SK-N-SH (cell line): Measurements from ENCODE around the gene MFSD11. TPM values are rescaled to one million over a fixed set of nuclear protein-coding genes. Genes with fewer than 3 reads are reported as not detected.

Experiments used
- CTCF ChIA-PET: fragments of 300-600, 350-600 bp; formaldehyde crosslinking; extraction: SDS; loops from one replicate; lab custom pipeline; 2021; lab: Yijun Ruan, JAX
- POLR2A ChIA-PET: fragments of 350-600 bp; sonication (Branson Sonifier 250); formaldehyde crosslinking; extraction: SDS; loops from one replicate; lab custom pipeline; 2020; ENCODE audit warnings: antibody characterized with exemption, inconsistent platforms; lab: Yijun Ruan, JAX
- DNase-seq: peaks from one replicate; pipeline ENCODE4 v3.0.0; 2012
- H2AFZ ChIP-seq: fragments of 200-600 bp; sonication (generic); 2 replicates; pipeline ENCODE4 v1.8.1; 2016; ENCODE audit warnings: antibody characterized with exemption, mild to moderate bottlenecking, low read depth
- H3F3A ChIP-seq: fragments of 200-600 bp; sonication (generic); replicated peaks from 2 replicates; pipeline ENCODE3; 2016; ENCODE audit warnings: antibody characterized with exemption, mild to moderate bottlenecking; ENCODE audit not compliant: insufficient read depth
- H3K27ac ChIP-seq, 2 experiments: fragments of 200-500 bp in 1 of 2; fragments of 200-600 bp in 1 of 2; sonication (Bioruptor generic) in 1 of 2; sonication (generic), shearing (Covaris generic) in 1 of 2; 2 replicates each; pipeline versions ENCODE4 v1.5.1 to v1.6.1; 2014 to 2016; ENCODE audit warnings: low read depth in 2 of 2, inconsistent platforms in 1 of 2, low read length in 1 of 2, mild to moderate bottlenecking in 1 of 2, mixed read lengths in 1 of 2
- H3K27me3 ChIP-seq: fragments of 200-600 bp; sonication (generic), shearing (Covaris generic); 2 replicates; pipeline ENCODE4 v1.6.1; 2016; ENCODE audit warnings: mixed run types; ENCODE audit not compliant: insufficient read depth
- H3K36me3 ChIP-seq, 2 experiments: fragments of 200-500 bp in 1 of 2; fragments of 200-600 bp in 1 of 2; sonication (Bioruptor generic) in 1 of 2; sonication (generic) in 1 of 2; replicated peaks in 1 of 2; 2 replicates each; pipeline versions ENCODE3 to v1.5.1; 2014 to 2016; ENCODE audit warnings: low read length in 1 of 2, mild to moderate bottlenecking in 1 of 2; ENCODE audit not compliant: insufficient read depth in 2 of 2, control insufficient read depth in 1 of 2
- H3K4me1 ChIP-seq, 2 experiments: fragments of 200-500 bp in 1 of 2; fragments of 200-600 bp in 1 of 2; sonication (Bioruptor generic) in 1 of 2; sonication (generic), shearing (Covaris generic) in 1 of 2; 2 replicates each; pipeline versions ENCODE4 v1.5.1 to v1.6.1; 2014 to 2016; ENCODE audit warnings: low read depth in 1 of 2, low read length in 1 of 2, mixed run types in 1 of 2; ENCODE audit not compliant: insufficient read depth in 2 of 2, control insufficient read depth in 1 of 2
- H3K4me2 ChIP-seq: fragments of 200-600 bp; sonication (generic), shearing (Covaris generic); 2 replicates; pipeline ENCODE4 v1.6.1; 2017; ENCODE audit warnings: mixed run types
- H3K4me3 ChIP-seq, 2 experiments: fragments of 200-500 bp in 1 of 2; fragments of 200-600 bp in 1 of 2; sonication (Bioruptor generic) in 1 of 2; sonication (generic), shearing (Covaris generic) in 1 of 2; 2 replicates each; pipeline versions ENCODE4 v1.5.1 to v1.8.1; 2014 to 2016; ENCODE audit warnings: low read depth in 2 of 2, inconsistent platforms in 1 of 2, low read length in 1 of 2, mild to moderate bottlenecking in 1 of 2, mixed read lengths in 1 of 2, moderate library complexity in 1 of 2
- H3K79me2 ChIP-seq: fragments of 200-600 bp; sonication (generic); 2 replicates; pipeline ENCODE4 v1.8.1; 2017; ENCODE audit warnings: mild to moderate bottlenecking; ENCODE audit not compliant: insufficient read depth
- H3K9ac ChIP-seq: fragments of 200-600 bp; sonication (generic); 2 replicates; pipeline ENCODE4 v1.6.1; 2017; ENCODE audit warnings: mixed run types
- H3K9me2 ChIP-seq: fragments of 200-600 bp; sonication (generic); 2 replicates; pipeline ENCODE4 v1.6.1; 2017; ENCODE audit warnings: mixed run types
- H3K9me3 ChIP-seq: fragments of 200-600 bp; sonication (generic); 2 replicates; pipeline ENCODE4 v1.6.1; 2017; ENCODE audit warnings: mixed run types, mild to moderate bottlenecking, moderate library complexity
- H4K20me1 ChIP-seq: fragments of 200-600 bp; sonication (generic); 2 replicates; pipeline ENCODE4 v1.6.1; 2017; ENCODE audit warnings: mild to moderate bottlenecking, mixed run types; ENCODE audit not compliant: insufficient read depth
- ELF1 ChIP-seq: IDR thresholded peaks from 2 replicates; pipeline ENCODE4 v1.4.0; 2012
- FOSL2 ChIP-seq: IDR thresholded peaks from 2 replicates; pipeline ENCODE4 v1.4.0; 2012; ENCODE audit warnings: low read depth, mild to moderate bottlenecking, moderate library complexity, borderline replicate concordance
- FOXJ3 ChIP-seq: sonication (generic); formaldehyde crosslinking; IDR thresholded peaks from 2 replicates; pipeline ENCODE4 v1.5.1; 2020; ENCODE audit warnings: mild to moderate bottlenecking, missing genetic modification reagents
- GATA2 ChIP-seq: sonication (generic); formaldehyde crosslinking; IDR thresholded peaks from 2 replicates; pipeline ENCODE4 v1.5.0; 2020; ENCODE audit warnings: mild to moderate bottlenecking, missing genetic modification reagents
- MEF2A ChIP-seq: IDR thresholded peaks from 2 replicates; pipeline ENCODE4 v1.4.0; 2012; ENCODE audit warnings: low read depth, borderline replicate concordance
- NFIC ChIP-seq: IDR thresholded peaks from 2 replicates; pipeline ENCODE4 v1.4.0; 2012; ENCODE audit warnings: borderline replicate concordance
- NRF1 ChIP-seq: IDR thresholded peaks from 2 replicates; pipeline ENCODE4 v1.6.1; 2012; ENCODE audit warnings: low read depth, mild to moderate bottlenecking, low read length
- PBX3 ChIP-seq: IDR thresholded peaks from 2 replicates; pipeline ENCODE4; 2012
- POLR2AphosphoS5 ChIP-seq: IDR thresholded peaks from 2 replicates; pipeline ENCODE4 v1.6.1; 2012; ENCODE audit warnings: low read depth, low read length
- RCOR1 ChIP-seq: fragments of 150-350 bp; IDR thresholded peaks from 2 replicates; pipeline ENCODE4 v1.6.1; 2017; ENCODE audit warnings: antibody characterized with exemption, low read length
- RXRA ChIP-seq: IDR thresholded peaks from 2 replicates; pipeline ENCODE4 v1.4.0; 2012; ENCODE audit warnings: low read depth, mild to moderate bottlenecking, borderline replicate concordance
- SIN3A ChIP-seq: IDR thresholded peaks from 2 replicates; pipeline ENCODE4 v1.6.1; 2012; ENCODE audit warnings: low read depth, mild to moderate bottlenecking, low read length, moderate library complexity, borderline replicate concordance
- TEAD4 ChIP-seq: IDR thresholded peaks from 2 replicates; pipeline ENCODE4 v1.4.0; 2012; ENCODE audit warnings: mild to moderate bottlenecking, borderline replicate concordance; ENCODE audit not compliant: insufficient read depth
- USF2 ChIP-seq: fragments of 150-350 bp; IDR thresholded peaks from 2 replicates; pipeline ENCODE4 v1.6.1; 2017; ENCODE audit warnings: antibody characterized with exemption, low read length, low read depth, borderline replicate concordance
- WGBS: methylation state at CpG from one replicate; pipeline ENCODE4 v1.1.6; 2017; ENCODE audit warnings: low lambda C conversion rate; 5-methylcytosine and 5-hydroxymethylcytosine counted together
- polyA plus RNA-seq, 3 experiments: library from polyadenylated mRNA; depleted of rRNA; stranded (reverse); fragments of >200 nt; gene quantifications; 2 replicates each; pipeline ENCODE4 v1.2.3, GENCODE V29; 2012
- TF ChIP-seq, protein P1 (sequence below): fragments of 200-600 bp; sonication (generic); IDR thresholded peaks from 2 replicates; pipeline ENCODE4 v1.6.1; 2017; ENCODE audit warnings: antibody characterized with exemption, mild to moderate bottlenecking, moderate library complexity
- TF ChIP-seq, protein P2 (sequence below): fragments of 150-350 bp; IDR thresholded peaks from 2 replicates; pipeline ENCODE4 v1.6.1; 2016; ENCODE audit warnings: mild to moderate bottlenecking, low read depth, low read length
- TF ChIP-seq, protein P3 (sequence below): IDR thresholded peaks from 2 replicates; pipeline ENCODE4 v1.6.1; 2012; ENCODE audit warnings: mild to moderate bottlenecking, low read depth, low read length, moderate library complexity
- TF ChIP-seq, protein P4 (sequence below): IDR thresholded peaks from 2 replicates; pipeline ENCODE4 v1.4.0; 2012; ENCODE audit warnings: low read depth, borderline replicate concordance

The MFSD11 gene
- polyA plus RNA-seq, 1 of the 3 experiments (the other 2 are of a cell fraction) = 22.7 TPM

DNA sequence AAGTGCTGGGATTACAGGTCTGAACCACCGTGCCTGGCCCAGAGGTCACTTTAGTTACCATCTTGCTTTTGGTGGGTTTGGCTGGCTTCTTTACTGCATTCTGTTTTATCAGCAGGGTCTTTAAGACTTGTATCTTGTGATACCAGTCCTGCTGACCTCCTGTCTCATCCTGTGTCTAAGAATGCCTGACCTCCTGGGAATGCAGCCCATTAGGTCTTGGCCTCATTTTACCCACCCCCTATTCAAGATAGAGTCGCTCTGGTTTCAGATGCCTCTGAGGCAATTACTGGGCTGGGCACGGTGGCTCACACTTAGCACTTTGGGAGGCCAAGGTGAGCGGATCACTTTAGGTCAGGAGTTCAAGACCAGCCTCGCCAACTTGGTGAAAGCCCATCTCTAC lies 63.8 kb downstream of the MFSD11 start:
- Histone ChIP-seq H3K9ac (no peak overlapping the region), H3K4me3 (no peak overlapping the region), H3K36me3 (no peaks in the 10 kb centered on the region), H3K4me2 (no peak overlapping the region), H4K20me1 (no peaks in the 10 kb centered on the region), H3K27me3 (no peaks in the 10 kb centered on the region), H3K9me3 (no peaks in the 10 kb centered on the region), H3K79me2 (no peaks in the 10 kb centered on the region), H3K4me1 (no peaks in the 10 kb centered on the region), H3F3A (no peaks in the 10 kb centered on the region), H3K27ac (no peak overlapping the region), H3K9me2 (no peaks in the 10 kb centered on the region), H2AFZ (no peak overlapping the region)
- DNase-seq = no peak
- CTCF ChIA-PET = interaction anchor here (2.1 kb wide), 1 partner anchor 254 kb away, joined by 9 read pairs; no protein-coding TSS in a partner anchor
- POLR2A ChIA-PET = no interaction called here
- 89% methylated on average over 5 of the region's 5 CpGs for WGBS
- TF ChIP-seq PBX3 (no peak), RXRA (no peak), FOSL2 (no peak), ELF1 (no peak), NFIC (no peak), RCOR1 (no peak), TEAD4 (no peak), FOXJ3 (CRISPR knock-in tag) (no peak), MEF2A (no peak), NRF1 (no peak), POLR2AphosphoS5 (no peak), USF2 (no peak), SIN3A (no peak), GATA2 (no peak)
- TF ChIP-seq, protein P1, sequence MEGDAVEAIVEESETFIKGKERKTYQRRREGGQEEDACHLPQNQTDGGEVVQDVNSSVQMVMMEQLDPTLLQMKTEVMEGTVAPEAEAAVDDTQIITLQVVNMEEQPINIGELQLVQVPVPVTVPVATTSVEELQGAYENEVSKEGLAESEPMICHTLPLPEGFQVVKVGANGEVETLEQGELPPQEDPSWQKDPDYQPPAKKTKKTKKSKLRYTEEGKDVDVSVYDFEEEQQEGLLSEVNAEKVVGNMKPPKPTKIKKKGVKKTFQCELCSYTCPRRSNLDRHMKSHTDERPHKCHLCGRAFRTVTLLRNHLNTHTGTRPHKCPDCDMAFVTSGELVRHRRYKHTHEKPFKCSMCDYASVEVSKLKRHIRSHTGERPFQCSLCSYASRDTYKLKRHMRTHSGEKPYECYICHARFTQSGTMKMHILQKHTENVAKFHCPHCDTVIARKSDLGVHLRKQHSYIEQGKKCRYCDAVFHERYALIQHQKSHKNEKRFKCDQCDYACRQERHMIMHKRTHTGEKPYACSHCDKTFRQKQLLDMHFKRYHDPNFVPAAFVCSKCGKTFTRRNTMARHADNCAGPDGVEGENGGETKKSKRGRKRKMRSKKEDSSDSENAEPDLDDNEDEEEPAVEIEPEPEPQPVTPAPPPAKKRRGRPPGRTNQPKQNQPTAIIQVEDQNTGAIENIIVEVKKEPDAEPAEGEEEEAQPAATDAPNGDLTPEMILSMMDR = no peak
- TF ChIP-seq, protein P2, sequence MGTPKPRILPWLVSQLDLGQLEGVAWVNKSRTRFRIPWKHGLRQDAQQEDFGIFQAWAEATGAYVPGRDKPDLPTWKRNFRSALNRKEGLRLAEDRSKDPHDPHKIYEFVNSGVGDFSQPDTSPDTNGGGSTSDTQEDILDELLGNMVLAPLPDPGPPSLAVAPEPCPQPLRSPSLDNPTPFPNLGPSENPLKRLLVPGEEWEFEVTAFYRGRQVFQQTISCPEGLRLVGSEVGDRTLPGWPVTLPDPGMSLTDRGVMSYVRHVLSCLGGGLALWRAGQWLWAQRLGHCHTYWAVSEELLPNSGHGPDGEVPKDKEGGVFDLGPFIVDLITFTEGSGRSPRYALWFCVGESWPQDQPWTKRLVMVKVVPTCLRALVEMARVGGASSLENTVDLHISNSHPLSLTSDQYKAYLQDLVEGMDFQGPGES = no peak
- TF ChIP-seq, protein P3, sequence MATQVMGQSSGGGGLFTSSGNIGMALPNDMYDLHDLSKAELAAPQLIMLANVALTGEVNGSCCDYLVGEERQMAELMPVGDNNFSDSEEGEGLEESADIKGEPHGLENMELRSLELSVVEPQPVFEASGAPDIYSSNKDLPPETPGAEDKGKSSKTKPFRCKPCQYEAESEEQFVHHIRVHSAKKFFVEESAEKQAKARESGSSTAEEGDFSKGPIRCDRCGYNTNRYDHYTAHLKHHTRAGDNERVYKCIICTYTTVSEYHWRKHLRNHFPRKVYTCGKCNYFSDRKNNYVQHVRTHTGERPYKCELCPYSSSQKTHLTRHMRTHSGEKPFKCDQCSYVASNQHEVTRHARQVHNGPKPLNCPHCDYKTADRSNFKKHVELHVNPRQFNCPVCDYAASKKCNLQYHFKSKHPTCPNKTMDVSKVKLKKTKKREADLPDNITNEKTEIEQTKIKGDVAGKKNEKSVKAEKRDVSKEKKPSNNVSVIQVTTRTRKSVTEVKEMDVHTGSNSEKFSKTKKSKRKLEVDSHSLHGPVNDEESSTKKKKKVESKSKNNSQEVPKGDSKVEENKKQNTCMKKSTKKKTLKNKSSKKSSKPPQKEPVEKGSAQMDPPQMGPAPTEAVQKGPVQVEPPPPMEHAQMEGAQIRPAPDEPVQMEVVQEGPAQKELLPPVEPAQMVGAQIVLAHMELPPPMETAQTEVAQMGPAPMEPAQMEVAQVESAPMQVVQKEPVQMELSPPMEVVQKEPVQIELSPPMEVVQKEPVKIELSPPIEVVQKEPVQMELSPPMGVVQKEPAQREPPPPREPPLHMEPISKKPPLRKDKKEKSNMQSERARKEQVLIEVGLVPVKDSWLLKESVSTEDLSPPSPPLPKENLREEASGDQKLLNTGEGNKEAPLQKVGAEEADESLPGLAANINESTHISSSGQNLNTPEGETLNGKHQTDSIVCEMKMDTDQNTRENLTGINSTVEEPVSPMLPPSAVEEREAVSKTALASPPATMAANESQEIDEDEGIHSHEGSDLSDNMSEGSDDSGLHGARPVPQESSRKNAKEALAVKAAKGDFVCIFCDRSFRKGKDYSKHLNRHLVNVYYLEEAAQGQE = no peak
- TF ChIP-seq, protein P4, sequence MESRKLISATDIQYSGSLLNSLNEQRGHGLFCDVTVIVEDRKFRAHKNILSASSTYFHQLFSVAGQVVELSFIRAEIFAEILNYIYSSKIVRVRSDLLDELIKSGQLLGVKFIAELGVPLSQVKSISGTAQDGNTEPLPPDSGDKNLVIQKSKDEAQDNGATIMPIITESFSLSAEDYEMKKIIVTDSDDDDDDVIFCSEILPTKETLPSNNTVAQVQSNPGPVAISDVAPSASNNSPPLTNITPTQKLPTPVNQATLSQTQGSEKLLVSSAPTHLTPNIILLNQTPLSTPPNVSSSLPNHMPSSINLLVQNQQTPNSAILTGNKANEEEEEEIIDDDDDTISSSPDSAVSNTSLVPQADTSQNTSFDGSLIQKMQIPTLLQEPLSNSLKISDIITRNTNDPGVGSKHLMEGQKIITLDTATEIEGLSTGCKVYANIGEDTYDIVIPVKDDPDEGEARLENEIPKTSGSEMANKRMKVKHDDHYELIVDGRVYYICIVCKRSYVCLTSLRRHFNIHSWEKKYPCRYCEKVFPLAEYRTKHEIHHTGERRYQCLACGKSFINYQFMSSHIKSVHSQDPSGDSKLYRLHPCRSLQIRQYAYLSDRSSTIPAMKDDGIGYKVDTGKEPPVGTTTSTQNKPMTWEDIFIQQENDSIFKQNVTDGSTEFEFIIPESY = no peak
